HG03066 (cell line): Measurements from ENCODE around the gene CLUH.

Source experiments
- ATAC-seq: cut with Tn5 transposase; IDR thresholded peaks from one replicate; pipeline ENCODE4 v1.9.1; 2021; ENCODE audit warnings: low read depth; ENCODE audit not compliant: unreplicated experiment

The CLUH gene

GRCh38 chr17:2719861-2720260 is 8.3 kb upstream of the CLUH start:
- no peak for ATAC-seq

GRCh38 chr17:2718150-2718938 is 6.8 kb upstream of the CLUH start:
- ATAC-seq: no peak

DNA sequence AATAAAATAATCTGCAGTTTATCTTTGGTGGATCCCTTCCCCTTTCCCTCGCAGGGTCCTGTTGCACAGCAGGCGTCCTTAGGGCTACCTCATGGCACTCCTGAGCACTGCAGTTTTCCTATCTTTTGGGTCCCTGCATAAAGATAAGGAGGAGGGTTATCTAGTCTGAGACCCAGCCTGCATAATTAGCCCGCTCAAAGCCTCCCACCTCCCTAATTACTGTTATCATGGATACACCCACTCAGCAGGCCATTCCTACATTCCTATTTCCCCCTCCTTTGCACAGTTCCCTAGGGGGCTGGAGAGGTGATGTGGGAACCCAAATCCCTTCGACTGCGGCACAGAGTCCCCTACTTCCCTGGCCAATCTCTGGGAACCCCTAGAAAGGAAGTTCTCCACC is 5.1 kb upstream of the CLUH start:
- no peak for ATAC-seq

DNA sequence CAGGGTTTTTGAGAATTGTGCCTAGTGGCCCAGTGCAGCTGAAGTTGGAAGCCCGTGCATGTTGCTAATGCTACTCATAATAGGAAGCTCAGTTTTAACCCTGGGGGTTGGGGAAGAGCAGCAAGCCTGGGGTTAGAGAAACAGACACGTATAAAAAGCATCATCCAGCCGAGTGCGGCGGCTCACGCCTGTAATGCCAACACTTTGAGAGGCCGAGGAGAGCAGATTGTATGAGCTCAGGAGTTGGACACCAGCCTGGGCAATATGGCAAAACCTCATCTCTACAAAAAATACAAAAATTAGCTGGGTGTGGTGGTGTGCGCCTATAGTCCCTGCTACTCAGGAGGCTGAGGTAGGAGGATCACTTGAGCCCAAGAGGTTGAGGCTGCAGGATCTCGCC is 2.3 kb upstream of the CLUH start:
- ATAC-seq: no peak

DNA sequence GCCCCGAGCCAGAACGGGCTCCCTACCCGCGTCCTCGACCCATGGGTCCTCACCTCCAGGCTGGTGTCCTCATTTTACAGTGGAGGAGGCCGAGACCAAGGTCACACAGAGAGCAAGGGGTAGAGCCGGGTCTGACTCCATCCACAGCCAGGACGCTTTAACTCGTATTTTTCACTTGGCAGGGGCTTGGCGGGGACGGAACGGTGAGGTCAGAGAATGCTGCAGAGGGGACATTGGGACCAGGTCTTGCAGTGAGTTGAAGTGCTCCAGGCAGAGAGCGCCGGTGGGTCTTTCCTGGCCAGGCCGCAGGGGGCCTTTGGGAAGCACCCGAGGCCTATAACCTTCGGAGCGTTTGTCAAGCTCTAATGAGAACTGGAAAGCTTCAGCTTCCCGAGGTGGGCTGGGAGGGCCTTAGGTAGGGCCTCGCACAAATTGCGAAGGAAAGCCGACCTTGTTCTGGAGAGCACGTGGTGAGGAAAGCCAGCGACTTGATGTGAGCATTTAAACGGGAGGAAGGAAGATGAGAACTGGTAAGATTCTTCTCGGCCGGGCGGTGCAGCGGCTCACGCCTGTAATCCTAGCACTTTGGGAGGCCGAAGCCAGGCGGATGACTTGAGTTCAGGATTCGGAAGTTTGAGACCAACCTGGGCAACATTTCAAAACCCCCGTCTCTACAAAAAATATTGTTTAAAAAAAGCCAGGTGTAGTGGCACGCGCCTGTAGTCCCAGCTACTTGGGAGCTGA is 908 bp upstream of the CLUH start:
- ATAC-seq: peak; percentile 3

- peak; percentile 11 for ATAC-seq
Measured at GRCh38 chr17:2710803-2711607, 559 bp downstream of the CLUH start.

DNA sequence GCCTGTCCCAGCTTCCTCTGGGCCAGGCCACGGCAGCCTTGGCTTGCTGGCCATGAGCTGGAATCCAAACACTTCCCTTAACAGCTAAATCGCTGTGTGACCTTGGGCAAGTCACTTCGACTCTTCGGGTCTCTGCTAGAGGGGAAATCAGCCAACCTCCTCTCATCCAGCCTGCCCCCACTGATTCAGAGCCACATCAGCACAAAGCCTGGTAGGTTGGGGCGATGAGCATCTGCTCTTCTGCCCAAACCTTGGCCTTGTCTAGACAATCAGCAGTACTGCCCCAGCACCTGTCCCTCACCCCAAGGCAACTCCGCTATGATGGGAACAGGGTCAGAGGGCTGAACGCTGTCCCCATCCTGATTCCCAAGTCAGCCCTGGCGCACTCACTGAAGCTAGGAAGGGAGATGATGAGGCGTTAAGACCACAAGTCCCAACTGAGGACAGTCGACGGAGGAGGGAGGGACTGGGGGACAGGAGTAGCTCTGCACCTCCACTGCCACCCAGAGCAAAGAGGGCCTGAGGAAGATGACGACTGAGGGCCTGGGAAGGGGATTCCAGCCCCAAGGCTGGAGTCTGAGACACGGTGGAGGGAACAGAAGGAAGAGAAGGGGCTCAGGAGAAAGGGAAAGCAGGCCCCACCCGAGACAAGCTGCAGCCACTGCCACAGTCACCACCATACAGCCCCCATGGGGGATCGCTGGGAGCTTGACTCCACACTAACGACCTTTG is 1.3 kb downstream of the CLUH start:
- no peak for ATAC-seq

GRCh38 chr17:2709183-2709661 is 2.3 kb downstream of the CLUH start:
- no peak for ATAC-seq

DNA sequence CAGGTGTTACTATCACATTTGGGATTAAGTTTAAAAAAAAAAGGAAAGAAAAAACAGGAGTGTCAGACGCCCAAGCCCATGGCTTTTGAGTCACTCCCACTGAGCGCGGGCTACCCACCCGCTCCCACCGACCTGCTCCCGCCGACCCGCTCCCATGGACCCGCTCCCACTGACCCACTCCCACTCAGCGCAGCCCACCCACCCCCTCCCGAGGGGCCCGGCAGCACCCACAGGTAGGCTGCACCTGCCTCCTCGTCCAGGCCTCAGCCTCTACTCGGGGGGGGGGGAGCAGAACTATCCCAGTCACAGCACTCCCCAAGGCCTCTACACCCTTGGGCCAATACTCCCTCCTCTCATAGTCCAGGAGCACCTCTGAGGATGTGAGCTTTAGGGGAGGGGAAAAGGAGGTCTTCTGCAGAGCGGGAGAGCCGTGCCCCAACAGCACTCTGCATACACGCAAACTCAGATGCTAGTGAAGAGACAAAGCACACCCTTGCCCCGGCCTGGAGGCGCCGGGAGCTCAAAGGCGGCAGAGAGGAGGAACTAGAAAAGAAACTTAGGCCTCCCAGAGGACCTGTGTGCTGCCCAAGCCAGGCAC is 2.9 kb downstream of the CLUH start:
- ATAC-seq: no peak

DNA sequence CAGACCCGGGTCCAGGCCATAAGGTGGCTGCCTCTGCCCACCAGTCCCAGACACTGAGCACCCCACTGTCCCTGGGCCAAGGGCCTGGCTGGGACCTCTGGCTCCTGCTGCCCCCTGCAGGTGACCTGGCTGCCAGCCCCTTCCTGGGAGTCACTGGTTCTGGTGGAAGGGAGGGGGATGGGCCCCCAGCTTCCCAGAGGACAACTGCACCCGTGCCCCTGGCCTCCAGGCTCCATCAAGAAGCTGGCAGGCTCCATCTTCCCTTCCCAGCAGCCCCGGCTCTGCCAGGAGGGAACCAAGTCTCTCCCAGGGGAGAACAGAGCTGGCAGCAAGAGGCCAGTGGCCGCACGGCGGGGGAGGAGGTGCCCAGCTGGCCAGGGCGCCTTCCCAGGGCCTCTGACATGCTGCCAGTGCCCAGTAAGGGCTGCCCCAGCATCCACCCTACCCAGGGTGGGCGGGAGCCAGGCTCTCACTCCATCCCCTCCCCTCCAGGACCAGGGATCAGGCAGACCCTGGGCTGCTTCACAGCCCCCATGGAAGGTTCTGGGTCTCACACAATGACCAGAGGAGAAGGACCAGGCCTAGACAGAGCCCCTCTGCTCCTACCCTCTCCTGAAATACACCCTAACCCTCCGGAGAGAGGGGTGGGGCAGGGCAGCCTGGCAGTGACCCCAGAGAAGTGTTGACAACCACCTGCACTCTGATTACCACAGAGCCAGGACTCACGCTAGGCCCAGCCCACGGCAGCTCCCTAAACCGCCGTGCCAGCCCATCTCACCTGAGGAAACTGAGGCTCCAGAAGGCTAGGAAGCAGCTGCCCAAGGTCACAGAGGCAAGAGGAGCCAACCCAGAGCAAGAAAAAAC is 3.6 kb downstream of the CLUH start:
- ATAC-seq: no peak

DNA sequence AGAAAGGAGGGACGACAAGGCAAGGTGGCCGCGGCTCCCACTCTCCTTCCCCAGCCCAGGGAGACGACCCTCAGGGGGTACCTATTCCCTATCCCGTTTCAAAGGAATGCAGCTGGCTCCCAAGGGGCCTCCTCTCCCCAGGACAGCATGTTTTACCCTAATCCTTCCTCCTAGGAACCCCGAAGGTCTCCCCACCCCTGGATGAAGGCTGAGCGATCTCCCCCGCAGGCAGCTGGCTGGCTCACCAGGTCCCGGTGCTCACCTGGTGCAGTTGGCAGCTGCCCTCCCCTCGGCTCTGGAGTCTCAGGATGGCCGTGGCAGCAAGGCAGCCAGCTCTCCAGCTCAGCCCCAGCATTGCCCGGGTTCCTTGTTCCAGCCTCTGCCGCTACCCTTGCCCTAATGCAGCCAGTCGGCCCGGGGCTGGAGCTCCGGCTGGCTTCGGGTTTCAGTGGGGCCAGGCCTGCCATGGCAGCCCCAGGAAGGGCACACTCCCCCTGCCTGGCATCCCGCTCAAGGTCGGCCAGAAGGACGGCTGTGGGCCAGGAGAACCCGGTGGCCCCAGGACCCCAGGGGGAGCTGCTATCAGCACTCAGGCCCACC is 4.6 kb downstream of the CLUH start:
- ATAC-seq: no peak

DNA sequence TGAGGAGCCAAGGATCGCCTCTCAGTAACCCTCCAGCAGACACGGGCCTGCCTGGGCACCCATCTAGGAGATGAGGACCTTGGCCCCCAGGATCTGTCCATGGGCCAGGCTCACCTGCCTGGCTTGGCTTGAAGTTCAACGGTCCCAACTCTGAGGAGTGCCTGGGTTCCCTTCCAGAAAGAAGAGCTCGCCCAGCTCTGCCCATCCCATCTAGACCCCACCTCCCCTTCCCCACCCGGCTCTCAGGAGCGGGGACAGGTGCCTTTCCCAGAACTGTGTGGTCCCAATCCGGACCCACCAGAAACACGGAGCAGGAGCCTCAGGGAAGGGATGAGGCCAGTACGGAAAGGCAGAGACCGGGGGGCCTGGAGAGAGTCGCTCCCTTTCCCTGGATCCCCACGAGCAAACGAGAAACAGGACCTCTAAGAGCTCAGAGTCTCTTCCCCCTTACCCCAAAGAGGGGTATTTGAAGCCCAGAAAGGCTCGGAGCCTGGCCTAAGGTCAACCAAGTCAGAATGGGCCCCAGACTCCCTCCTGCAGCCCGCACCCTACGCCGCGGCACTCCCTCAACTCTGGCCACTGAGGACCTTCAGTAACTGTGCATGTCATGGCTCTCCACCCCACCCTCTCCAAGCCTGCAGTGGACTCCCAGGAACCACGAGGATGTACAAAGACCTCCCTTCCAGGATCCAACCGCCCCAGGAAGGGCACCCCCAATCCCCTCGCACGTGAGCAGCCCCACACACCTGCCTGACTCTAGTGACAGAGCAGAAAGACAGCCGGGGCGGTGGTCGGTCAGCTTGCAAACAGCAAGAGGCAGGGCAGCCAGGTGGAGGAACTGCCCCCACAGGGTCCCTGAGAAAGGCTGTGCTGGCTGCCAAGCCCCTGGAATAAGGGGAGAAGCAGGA is 5.4 kb downstream of the CLUH start:
- ATAC-seq: no peak

DNA sequence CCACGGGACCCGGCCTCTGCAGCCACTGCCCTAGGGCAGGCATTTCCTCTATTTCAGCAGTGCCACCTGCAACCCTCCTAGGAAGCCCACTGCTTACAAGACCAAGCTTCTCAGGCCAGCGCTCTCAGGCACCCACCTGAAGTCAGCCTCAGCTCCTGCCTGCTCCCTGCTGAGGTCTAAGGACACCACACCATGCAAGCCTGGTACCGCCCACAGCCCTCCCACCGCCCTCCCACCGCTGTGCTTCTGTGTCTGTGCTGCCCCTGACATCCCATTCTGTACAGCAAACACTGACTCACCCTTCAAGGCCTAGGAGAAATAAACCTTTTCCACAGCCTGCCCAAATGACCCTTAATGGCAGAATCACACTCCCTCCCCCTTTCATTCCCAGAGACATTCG is 6.3 kb downstream of the CLUH start:
- no peak for ATAC-seq

- no peak for ATAC-seq
Measured at GRCh38 chr17:2704890-2705248, 6.7 kb downstream of the CLUH start.

- ATAC-seq: no peak
Measured at GRCh38 chr17:2704031-2704889, 7.3 kb downstream of the CLUH start.

DNA sequence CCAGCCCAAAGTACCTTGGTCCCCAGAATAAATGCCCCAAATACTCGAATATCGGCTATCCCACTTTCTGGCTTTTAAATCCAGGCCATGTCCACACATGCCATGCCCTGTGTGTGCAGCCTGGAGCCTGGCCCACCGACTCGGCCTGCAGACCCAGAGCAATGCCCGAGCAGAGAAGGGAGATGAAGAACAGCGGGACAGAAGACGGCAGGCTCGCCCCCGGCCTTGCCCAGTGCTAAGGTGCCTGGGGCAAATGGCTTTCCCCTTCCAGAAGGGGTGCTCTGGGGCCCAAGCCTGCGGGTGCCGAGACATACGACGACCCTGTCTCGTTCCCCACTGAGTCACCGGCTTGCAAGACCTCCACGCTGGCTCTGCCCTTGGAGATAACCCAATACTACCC is 8.0 kb downstream of the CLUH start:
- ATAC-seq: no peak

DNA sequence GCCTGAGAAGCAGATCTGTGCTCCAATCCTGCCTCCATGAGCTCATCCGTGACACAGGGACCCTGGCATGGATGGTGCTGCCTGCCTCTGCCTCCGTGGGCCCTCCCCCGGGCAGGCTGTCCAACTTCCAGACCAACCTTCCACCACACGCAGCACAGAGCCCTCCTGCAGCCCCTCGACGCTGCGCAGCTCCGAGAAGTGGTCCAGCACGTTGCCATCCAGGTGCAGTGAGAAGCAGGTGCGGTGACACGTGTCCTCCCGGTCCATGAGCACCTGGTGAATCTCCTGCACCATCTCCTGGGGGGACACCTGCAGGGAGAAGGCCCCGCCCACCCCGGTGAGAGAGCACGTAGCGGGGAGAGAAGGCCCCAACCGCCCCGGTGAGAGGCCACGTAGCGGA is 8.4 kb downstream of the CLUH start:
- ATAC-seq: no peak
